H1 (cell line): ENCODE measurements around the gene GH2. TPM values are rescaled to one million over a fixed set of nuclear protein-coding genes. Genes with fewer than 3 reads are reported as not detected.

Source experiments
- ASH2L ChIP-seq: fragments of 200-600, 300-600 bp; sonication (generic); IDR thresholded peaks from one replicate; pipeline ENCODE4 v1.7.1; 2017; ENCODE audit warnings: low read length
- CHD1 ChIP-seq: IDR thresholded peaks from 2 replicates; pipeline ENCODE4 v1.6.1; 2012; ENCODE audit warnings: low read depth, low read length, improper control_type of control experiment
- CREB1 ChIP-seq: IDR thresholded peaks from 2 replicates; pipeline ENCODE4 v1.6.1; 2012; ENCODE audit warnings: inconsistent platforms
- CTCF ChIP-seq, 3 experiments: IDR thresholded peaks; 1 replicate in 2 of 3; 2 replicates in 1 of 3; pipeline versions ENCODE4 v1.5.1 to v1.6.1; 2011; ENCODE audit warnings: low read length in 3 of 3, mild to moderate bottlenecking in 3 of 3, inconsistent platforms in 2 of 3, low read depth in 1 of 3, moderate library complexity in 1 of 3; ENCODE audit not compliant: insufficient read depth in 1 of 3; ENCODE audit errors: control extremely low read depth in 1 of 3
- E2F6 ChIP-seq: IDR thresholded peaks from 2 replicates; pipeline ENCODE4 v1.6.1; 2012; ENCODE audit warnings: inconsistent platforms
- EP300 ChIP-seq, 2 experiments: IDR thresholded peaks; 1 replicate in 1 of 2; 2 replicates in 1 of 2; pipeline ENCODE4 v1.6.1; 2011 to 2012; ENCODE audit warnings: low read depth in 2 of 2, low read length in 2 of 2, mild to moderate bottlenecking in 2 of 2, borderline replicate concordance in 1 of 2, inconsistent platforms in 1 of 2, moderate library complexity in 1 of 2
- MAX ChIP-seq: IDR thresholded peaks from 2 replicates; pipeline ENCODE4 v1.6.1; 2012; ENCODE audit warnings: inconsistent platforms
- NANOG ChIP-seq: IDR thresholded peaks from 2 replicates; pipeline ENCODE4 v1.6.1; 2011; ENCODE audit warnings: low read length, low read depth, mild to moderate bottlenecking, inconsistent platforms; ENCODE audit not compliant: insufficient read depth, poor library complexity, severe bottlenecking
- POLR2AphosphoS5 ChIP-seq: IDR thresholded peaks from 2 replicates; pipeline ENCODE4 v1.6.1; 2011; ENCODE audit warnings: low read depth, low read length
- SIX5 ChIP-seq: IDR thresholded peaks from 2 replicates; pipeline ENCODE4 v1.6.1; 2011; ENCODE audit warnings: mild to moderate bottlenecking, low read depth, low read length
- SP1 ChIP-seq: IDR thresholded peaks from 2 replicates; pipeline ENCODE4 v1.6.1; 2011; ENCODE audit warnings: low read depth, low read length
- polyA plus RNA-seq, 7 experiments: library from polyadenylated mRNA; depleted of rRNA in 3 of 7; stranded (reverse) in 5 of 7; unstranded in 2 of 7; fragments of >200 nt in 5 of 7; fragments of 200-250 nt in 2 of 7; gene quantifications; 1 replicate in 5 of 7; 2 replicates in 1 of 7; 4 replicates in 1 of 7; pipeline versions ENCODE4 v1.2.1 to v1.2.3, GENCODE V29; 2011 to 2013; ENCODE audit warnings: missing spikeins in 2 of 7, mixed read lengths in 2 of 7
- total RNA-seq: library from RNA; stranded (reverse); fragmentation: NEBNext Ultra II Directional; extraction: Animal tissue kit (Norgen Biotek cat#: 25700); gene quantifications from 2 replicates; pipeline ENCODE4 v1.2.1, GENCODE V29; 2021

GH2 gene
- total and polyA plus RNA-seq, 2 of the 8 experiments (the other 6 are each of a cell fraction or from before 2014, with no cell fraction given) = 0.60 to 1.5 TPM

- TF ChIP-seq SP1 (peak; percentile 74), POLR2AphosphoS5 (0 out of 2 replicates have a peak, but pooled peaks have one; percentile 28), ASH2L (peak; percentile 21), CHD1 (peak; percentile 94), MAX (peak; percentile 99), SIX5 (peak; percentile 35; the same call in 1 of the 2 replicates), NANOG (peak; percentile 40), CREB1 (peak; percentile 96), E2F6 (peak; percentile 100), CTCF (IDR thresholded peaks at IDR 0.05; ENCODE audit: control extremely low read depth in 1 of 3, insufficient read depth in 1 of 3, low read depth in 1 of 3, low read length in 3 of 3) (peak; percentile 59 to 84 (median 75)), EP300 (IDR thresholded peaks at IDR 0.05; ENCODE audit: borderline replicate concordance in 1 of 2, low read depth in 2 of 2, low read length in 2 of 2) (peak in 1 of 2 experiments; percentile 99; a peak in 1 of 3 replicates)
- TF ChIP-seq, all 59 proteins: peak for 21
Measured at GRCh38 chr17:63848834-63849689, 32.7 kb downstream of the GH2 start (continued).
